Adrenal gland (tissue), 12 donors: ENCODE data around the gene BRD4. TPM values are rescaled to one million over a fixed set of nuclear protein-coding genes. Genes with fewer than 3 reads are reported as not detected.

ENCODE experiments used
- DNase-seq, 7 donors: peaks; one replicate each; pipeline ENCODE4 v3.0.0-alpha.2; 2019 to 2020
- H3K27ac ChIP-seq, 5 donors: fragments of 200-600 bp; sonication (generic) in 4 of 5; 1 replicate in 3 of 5; 2 replicates in 2 of 5; pipeline versions ENCODE4 v1.5.1 to v1.8.0; 2016 to 2020; ENCODE audit warnings: mild to moderate bottlenecking in 1 of 5
- H3K27me3 ChIP-seq: fragments of 200-600 bp; 2 replicates; pipeline ENCODE4 v1.8.0; 2021
- H3K36me3 ChIP-seq, 2 donors: fragments of 200-600 bp; replicated peaks in 1 of 2; 1 replicate in 1 of 2; 2 replicates in 1 of 2; pipeline versions ENCODE4 v1.5.1 to v1.8.0; 2018 to 2022
- H3K4me1 ChIP-seq, 2 donors: fragments of 200-600 bp; replicated peaks in 1 of 2; 1 replicate in 1 of 2; 2 replicates in 1 of 2; pipeline versions ENCODE4 v1.5.1 to v1.8.0; 2018 to 2021
- H3K4me3 ChIP-seq, 4 donors: fragments of 200-600 bp; sonication (generic) in 3 of 4; one replicate each; pipeline ENCODE4 v1.5.1; 2016 to 2018
- H3K9me3 ChIP-seq, 3 donors: fragments of 200-600 bp; sonication (generic) in 1 of 3; replicated peaks in 1 of 3; 1 replicate in 2 of 3; 2 replicates in 1 of 3; pipeline versions ENCODE4 v1.5.1 to v1.8.0; 2016 to 2021
- CTCF ChIP-seq, 6 experiments: fragments of 450-650 bp in 4 of 6; fragments of 200-600 bp in 2 of 6; sonication (generic) in 1 of 6; IDR thresholded peaks; 1 replicate in 5 of 6; 2 replicates in 1 of 6; pipeline versions ENCODE4 v1.5.1 to v1.8.0; 2016 to 2021; ENCODE audit warnings: antibody characterized with exemption in 6 of 6, mild to moderate bottlenecking in 2 of 6, moderate library complexity in 1 of 6
- POLR2A ChIP-seq, 2 donors: fragments of 450-650 bp; IDR thresholded peaks; one replicate each; pipeline ENCODE4 v1.6.1; 2017; ENCODE audit warnings: antibody characterized with exemption in 2 of 2, mild to moderate bottlenecking in 2 of 2, moderate library complexity in 1 of 2
- WGBS, 4 donors: extraction: QIAGEN DNeasy Blood & Tissue Kit in 2 of 4; methylation state at CpG; one replicate each; pipeline versions ENCODE4 v1.1.5 to v1.1.7; 2013 to 2017; 5-methylcytosine and 5-hydroxymethylcytosine counted together
- intact Hi-C, 2 donors: fragments of 100-400 bp; cut with DNase I; formaldehyde crosslinking; loops; one replicate each; pipeline versions ENCODE4 v1.14.1 to v1.15.0; 2022 to 2023
- polyA plus RNA-seq, 3 donors: library from polyadenylated mRNA; stranded (reverse); fragments of 200-250 nt in 2 of 3; fragments of 350-450 nt in 1 of 3; fragmentation: Illumina TruSeq in 1 of 3; extraction: RNeasy Lipid Tissue Mini Kit (QIAGEN cat#74804) in 1 of 3; gene quantifications; one replicate each; pipeline ENCODE4 v1.2.3, GENCODE V29; 2013 to 2014
- total RNA-seq, 9 donors: library from RNA; depleted of rRNA in 4 of 9; stranded (reverse); fragments of >200 nt in 4 of 9; fragments of 120-200 nt in 1 of 9; fragmentation: NEBNext Ultra II Directional in 1 of 9; extraction: Animal tissue kit (Norgen Biotek cat#: 25700) in 1 of 9; gene quantifications; one replicate each; pipeline versions ENCODE4 v1.1.0 to v1.2.4, GENCODE V29; 2013 to 2023
- donor health status: healthy with polysubstance abuse.
- donor health status: Bipolar disorder and iron deficiency.
- donor health status: DM: yes; HTN: yes; CAD: no.
- donor health status: DM: no; HTN: no; CAD: no.
- donor health status: DM: no; HTN: no; CAD: no.
- donor health status: DM: yes; HTN: yes; CAD: no.

BRD4 gene
- total and polyA plus RNA-seq, 12 donors, result 10.1 to 109 (median 34.9) TPM

DNA sequence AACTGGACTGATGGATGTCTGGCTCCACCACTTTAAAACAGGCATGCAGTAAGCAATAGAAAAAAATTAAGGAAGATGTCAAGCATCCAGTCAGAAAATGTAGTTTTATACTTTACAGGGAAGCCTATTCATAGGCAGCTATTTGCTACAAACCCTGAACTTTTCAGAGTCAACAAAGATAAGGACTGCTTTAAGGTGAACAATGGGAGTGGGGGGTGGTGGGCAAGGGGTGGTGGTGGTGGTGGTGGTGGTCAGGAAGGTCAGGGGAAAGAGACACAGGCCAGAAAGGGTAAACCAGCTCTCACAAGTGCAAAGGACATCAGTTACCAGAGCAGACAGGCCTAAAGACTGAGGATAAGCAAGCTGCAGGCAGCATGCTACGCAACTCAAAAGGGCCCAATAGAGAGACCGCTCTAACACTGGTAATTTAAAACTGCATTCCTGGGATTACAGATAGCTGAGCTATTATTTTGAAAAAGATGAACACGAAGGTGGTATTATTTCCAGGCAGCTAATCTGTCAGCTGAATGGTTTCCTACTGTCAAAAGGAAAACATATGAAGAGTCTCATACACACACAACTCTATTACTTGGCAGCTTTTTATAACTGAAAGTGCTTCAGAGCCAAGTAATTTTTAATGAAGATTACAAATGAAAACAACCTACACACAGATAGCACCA, 14.8 kb downstream of the BRD4 start:
- peak overlapping the region in 2 of 5 donors; percentile 51 to 67 for H3K27ac ChIP-seq
- intact Hi-C loops, result no loop called here
- H3K9me3 ChIP-seq, result no peaks in the 10 kb centered on the region
- peaks cover 52 to 88% of the 10 kb centered on the region in 2 donors for H3K4me1 ChIP-seq
- H3K36me3 ChIP-seq, result no peaks in the 10 kb centered on the region
- H3K27me3 ChIP-seq, result no peaks in the 10 kb centered on the region
- 41 to 54% (median 51%) methylated on average over 3 of the region's 3 CpGs for WGBS, 4 donors
- DNase-seq, result peak in 1 of 7 donors; percentile 10
- TF ChIP-seq CTCF (IDR thresholded peaks at IDR 0.05), result no peak
- TF ChIP-seq POLR2A (IDR thresholded peaks at IDR 0.05), result no peak
- no peak overlapping the region for H3K4me3 ChIP-seq

- no peaks in the 10 kb centered on the region for H3K27me3 ChIP-seq
- no peak overlapping the region for H3K4me3 ChIP-seq
- peak overlapping the region in 2 of 5 donors; percentile 51 to 67 for H3K27ac ChIP-seq
- 68 to 83% (median 78%) methylated on average over 2 of the region's 2 CpGs for WGBS, 4 donors
- intact Hi-C loops, result no loop called here
- DNase-seq, result no peak
- H3K9me3 ChIP-seq, result no peaks in the 10 kb centered on the region
- no peaks in the 10 kb centered on the region for H3K36me3 ChIP-seq
- peaks cover 41 to 89% of the 10 kb centered on the region in 2 donors for H3K4me1 ChIP-seq
- TF ChIP-seq CTCF (IDR thresholded peaks at IDR 0.05) (no peak), POLR2A (IDR thresholded peaks at IDR 0.05) (no peak)
Observed at GRCh38 chr19:15316498-15316897, 15.8 kb downstream of the BRD4 start.

GRCh38 chr19:15315101-15315500, 17.2 kb downstream of the BRD4 start:
- 77 to 88% (median 87%) methylated on average over 6 of the region's 6 CpGs for WGBS, 4 donors
- Histone ChIP-seq H3K27me3 (no peaks in the 10 kb centered on the region), H3K4me3 (no peak overlapping the region), H3K9me3 (no peaks in the 10 kb centered on the region), H3K36me3 (no peaks in the 10 kb centered on the region), H3K27ac (no peak overlapping the region), H3K4me1 (peaks cover 31 to 80% of the 10 kb centered on the region in 2 donors)
- intact Hi-C loops, result no loop called here
- no peak for TF ChIP-seq CTCF (IDR thresholded peaks at IDR 0.05)
- TF ChIP-seq POLR2A (IDR thresholded peaks at IDR 0.05), result no peak
- no peak for DNase-seq

DNA sequence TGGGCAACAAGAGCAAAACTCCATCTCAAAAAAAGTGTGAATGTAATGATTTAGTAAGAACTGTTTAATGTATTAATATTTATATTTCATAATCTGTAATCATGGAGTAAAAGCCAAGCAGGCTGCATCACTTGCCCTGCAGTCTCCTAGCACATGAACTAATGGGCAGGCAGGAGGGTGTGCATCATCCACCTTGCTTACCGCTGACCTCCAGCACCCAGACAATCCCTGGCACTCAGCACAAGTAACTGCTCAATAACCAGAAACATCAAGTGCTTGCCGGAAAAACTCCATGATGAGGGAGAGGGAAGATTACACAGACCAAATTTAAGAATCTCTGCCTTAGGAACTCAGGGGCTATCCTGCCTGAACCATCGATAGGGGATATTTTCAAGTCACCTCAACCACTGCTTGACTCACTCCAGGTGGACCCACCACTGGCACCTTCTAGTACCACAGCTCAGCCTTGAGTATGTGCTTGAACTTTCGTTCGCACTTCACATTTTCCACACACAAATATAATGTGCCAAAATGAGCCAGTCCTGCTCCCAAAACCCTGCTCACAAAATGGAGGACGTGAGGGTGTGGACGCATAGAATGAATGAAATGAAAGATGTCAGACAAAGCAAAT, 18.6 kb downstream of the BRD4 start:
- intact Hi-C loops, result no loop called here
- H3K27ac ChIP-seq, result peak overlapping the region in 2 of 5 donors; percentile 54 to 64
- peaks cover 38 to 77% of the 10 kb centered on the region in 2 donors for H3K4me1 ChIP-seq
- H3K36me3 ChIP-seq, result no peaks in the 10 kb centered on the region
- no peak overlapping the region for H3K4me3 ChIP-seq
- TF ChIP-seq CTCF (IDR thresholded peaks at IDR 0.05) (no peak), POLR2A (IDR thresholded peaks at IDR 0.05) (no peak)
- WGBS, 4 donors, result 44 to 48% (median 46%) methylated on average over 7 of the region's 7 CpGs
- H3K9me3 ChIP-seq, result no peaks in the 10 kb centered on the region
- peak in 4 of 7 donors; percentile 45 to 52 (median 50) for DNase-seq
- no peaks in the 10 kb centered on the region for H3K27me3 ChIP-seq
